HepG2 (cell line): ENCODE data around the gene HIGD1A. TPM values are rescaled to one million over a fixed set of nuclear protein-coding genes. Genes with fewer than 3 reads are reported as not detected.

Experiments
- PAWR ChIP-seq: sonication (generic); formaldehyde crosslinking; IDR thresholded peaks from 2 replicates; pipeline ENCODE4 v1.4.0; 2020; ENCODE audit warnings: missing genetic modification reagents, mild to moderate bottlenecking, borderline replicate concordance
- RFXAP ChIP-seq: sonication (generic); formaldehyde crosslinking; IDR thresholded peaks from 2 replicates; pipeline ENCODE4 v1.4.0; 2020; ENCODE audit warnings: missing genetic modification reagents, borderline replicate concordance
- SMC3 ChIP-seq: IDR thresholded peaks from 2 replicates; pipeline ENCODE4 v1.6.1; 2011; ENCODE audit warnings: low read length, improper control_type of control experiment
- ZBTB7A ChIP-seq: sonication (generic); formaldehyde crosslinking; IDR thresholded peaks from 2 replicates; pipeline ENCODE4 v1.8.0; 2022; ENCODE audit warnings: mild to moderate bottlenecking, missing genetic modification reagents
- ZEB1 ChIP-seq: IDR thresholded peaks from 2 replicates; pipeline ENCODE4 v1.6.1; 2012; ENCODE audit warnings: mild to moderate bottlenecking, low read depth, inconsistent platforms; ENCODE audit not compliant: insufficient replicate concordance
- ZNF280D ChIP-seq: sonication (generic); formaldehyde crosslinking; IDR thresholded peaks from 2 replicates; pipeline ENCODE4 v1.5.1; 2020; ENCODE audit warnings: mild to moderate bottlenecking, missing genetic modification reagents
- ZNF512B ChIP-seq: sonication (generic); formaldehyde crosslinking; IDR thresholded peaks from 2 replicates; pipeline ENCODE4 v1.5.1; 2020; ENCODE audit warnings: missing genetic modification reagents, mild to moderate bottlenecking, borderline replicate concordance
- ZSCAN31 ChIP-seq: sonication (generic); formaldehyde crosslinking; IDR thresholded peaks from 2 replicates; pipeline ENCODE4 v1.5.0; 2020; ENCODE audit warnings: low read depth, mild to moderate bottlenecking, missing genetic modification reagents
- polyA plus RNA-seq, 8 experiments: library from polyadenylated mRNA; depleted of rRNA in 3 of 8; stranded (reverse) in 7 of 8; unstranded in 1 of 8; fragments of >200 nt; fragmentation: Illumina TruSeq in 4 of 8; extraction: Trizol in 4 of 8; gene quantifications; 2 replicates each; pipeline versions ENCODE4 v1.2.1 to v1.2.3, GENCODE V29; 2011 to 2016; ENCODE audit warnings: low read depth in 4 of 8, missing spikeins in 1 of 8, mixed read lengths in 1 of 8; ENCODE audit not compliant: insufficient read depth in 1 of 8
- total RNA-seq, 5 experiments: library from RNA; depleted of rRNA; stranded (reverse); fragments of >200 nt; fragmentation: Illumina TruSeq; extraction: Trizol; gene quantifications; 2 replicates each; pipeline ENCODE4 v1.2.3, GENCODE V29; 2016; ENCODE audit warnings: low read depth in 1 of 5
- TF ChIP-seq, protein P1 (sequence below): sonication (generic); formaldehyde crosslinking; IDR thresholded peaks from 2 replicates; pipeline ENCODE4 v1.4.0; 2020; ENCODE audit warnings: mild to moderate bottlenecking, low read depth, missing genetic modification reagents
- TF ChIP-seq, protein P2 (sequence below): sonication (generic); formaldehyde crosslinking; IDR thresholded peaks from 2 replicates; pipeline ENCODE4 v1.5.0; 2020; ENCODE audit warnings: mild to moderate bottlenecking, missing genetic modification reagents
- TF ChIP-seq, protein P3 (sequence below): sonication (generic); formaldehyde crosslinking; conservative IDR thresholded peaks from 2 replicates; pipeline ENCODE4 v1.4.0; 2020; ENCODE audit warnings: mild to moderate bottlenecking, missing genetic modification reagents, moderate library complexity

HIGD1A gene
- total and polyA plus RNA-seq, 2 of the 13 experiments (the other 11 are each of a cell fraction or from before 2014, with no cell fraction given), result 222 to 253 TPM

GRCh38 chr3:42829083-42829627, 24.9 kb upstream of the HIGD1A start (continued):
- TF ChIP-seq, protein P1, sequence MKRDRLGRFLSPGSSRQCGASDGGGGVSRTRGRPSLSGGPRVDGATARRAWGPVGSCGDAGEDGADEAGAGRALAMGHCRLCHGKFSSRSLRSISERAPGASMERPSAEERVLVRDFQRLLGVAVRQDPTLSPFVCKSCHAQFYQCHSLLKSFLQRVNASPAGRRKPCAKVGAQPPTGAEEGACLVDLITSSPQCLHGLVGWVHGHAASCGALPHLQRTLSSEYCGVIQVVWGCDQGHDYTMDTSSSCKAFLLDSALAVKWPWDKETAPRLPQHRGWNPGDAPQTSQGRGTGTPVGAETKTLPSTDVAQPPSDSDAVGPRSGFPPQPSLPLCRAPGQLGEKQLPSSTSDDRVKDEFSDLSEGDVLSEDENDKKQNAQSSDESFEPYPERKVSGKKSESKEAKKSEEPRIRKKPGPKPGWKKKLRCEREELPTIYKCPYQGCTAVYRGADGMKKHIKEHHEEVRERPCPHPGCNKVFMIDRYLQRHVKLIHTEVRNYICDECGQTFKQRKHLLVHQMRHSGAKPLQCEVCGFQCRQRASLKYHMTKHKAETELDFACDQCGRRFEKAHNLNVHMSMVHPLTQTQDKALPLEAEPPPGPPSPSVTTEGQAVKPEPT (CRISPR knock-in tag), result no peak
- TF ChIP-seq ZNF512B (CRISPR knock-in tag) (no peak), PAWR (no peak), RFXAP (CRISPR knock-in tag) (no peak), ZEB1 (peak; percentile 44), ZSCAN31 (CRISPR knock-in tag) (no peak), SMC3 (peak; percentile 29; the same call in 1 of the 2 replicates), ZNF280D (peak; percentile 56; the same call in 1 of the 2 replicates), ZBTB7A (CRISPR knock-in tag) (no peak)
- TF ChIP-seq, protein P2, sequence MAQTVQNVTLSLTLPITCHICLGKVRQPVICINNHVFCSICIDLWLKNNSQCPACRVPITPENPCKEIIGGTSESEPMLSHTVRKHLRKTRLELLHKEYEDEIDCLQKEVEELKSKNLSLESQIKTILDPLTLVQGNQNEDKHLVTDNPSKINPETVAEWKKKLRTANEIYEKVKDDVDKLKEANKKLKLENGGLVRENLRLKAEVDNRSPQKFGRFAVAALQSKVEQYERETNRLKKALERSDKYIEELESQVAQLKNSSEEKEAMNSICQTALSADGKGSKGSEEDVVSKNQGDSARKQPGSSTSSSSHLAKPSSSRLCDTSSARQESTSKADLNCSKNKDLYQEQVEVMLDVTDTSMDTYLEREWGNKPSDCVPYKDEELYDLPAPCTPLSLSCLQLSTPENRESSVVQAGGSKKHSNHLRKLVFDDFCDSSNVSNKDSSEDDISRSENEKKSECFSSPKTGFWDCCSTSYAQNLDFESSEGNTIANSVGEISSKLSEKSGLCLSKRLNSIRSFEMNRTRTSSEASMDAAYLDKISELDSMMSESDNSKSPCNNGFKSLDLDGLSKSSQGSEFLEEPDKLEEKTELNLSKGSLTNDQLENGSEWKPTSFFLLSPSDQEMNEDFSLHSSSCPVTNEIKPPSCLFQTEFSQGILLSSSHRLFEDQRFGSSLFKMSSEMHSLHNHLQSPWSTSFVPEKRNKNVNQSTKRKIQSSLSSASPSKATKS (CRISPR knock-in tag), result no peak
- TF ChIP-seq, protein P3, sequence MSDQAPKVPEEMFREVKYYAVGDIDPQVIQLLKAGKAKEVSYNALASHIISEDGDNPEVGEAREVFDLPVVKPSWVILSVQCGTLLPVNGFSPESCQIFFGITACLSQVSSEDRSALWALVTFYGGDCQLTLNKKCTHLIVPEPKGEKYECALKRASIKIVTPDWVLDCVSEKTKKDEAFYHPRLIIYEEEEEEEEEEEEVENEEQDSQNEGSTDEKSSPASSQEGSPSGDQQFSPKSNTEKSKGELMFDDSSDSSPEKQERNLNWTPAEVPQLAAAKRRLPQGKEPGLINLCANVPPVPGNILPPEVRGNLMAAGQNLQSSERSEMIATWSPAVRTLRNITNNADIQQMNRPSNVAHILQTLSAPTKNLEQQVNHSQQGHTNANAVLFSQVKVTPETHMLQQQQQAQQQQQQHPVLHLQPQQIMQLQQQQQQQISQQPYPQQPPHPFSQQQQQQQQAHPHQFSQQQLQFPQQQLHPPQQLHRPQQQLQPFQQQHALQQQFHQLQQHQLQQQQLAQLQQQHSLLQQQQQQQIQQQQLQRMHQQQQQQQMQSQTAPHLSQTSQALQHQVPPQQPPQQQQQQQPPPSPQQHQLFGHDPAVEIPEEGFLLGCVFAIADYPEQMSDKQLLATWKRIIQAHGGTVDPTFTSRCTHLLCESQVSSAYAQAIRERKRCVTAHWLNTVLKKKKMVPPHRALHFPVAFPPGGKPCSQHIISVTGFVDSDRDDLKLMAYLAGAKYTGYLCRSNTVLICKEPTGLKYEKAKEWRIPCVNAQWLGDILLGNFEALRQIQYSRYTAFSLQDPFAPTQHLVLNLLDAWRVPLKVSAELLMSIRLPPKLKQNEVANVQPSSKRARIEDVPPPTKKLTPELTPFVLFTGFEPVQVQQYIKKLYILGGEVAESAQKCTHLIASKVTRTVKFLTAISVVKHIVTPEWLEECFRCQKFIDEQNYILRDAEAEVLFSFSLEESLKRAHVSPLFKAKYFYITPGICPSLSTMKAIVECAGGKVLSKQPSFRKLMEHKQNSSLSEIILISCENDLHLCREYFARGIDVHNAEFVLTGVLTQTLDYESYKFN (CRISPR knock-in tag), result peak; percentile 89
